Activated CD8-positive, alpha-beta memory T cell treated with anti-CD3 and anti-CD28 coated beads for 36 hours (primary cell): ENCODE measurements around the gene P3H3. TPM values are rescaled to one million over a fixed set of nuclear protein-coding genes. Genes with fewer than 3 reads are reported as not detected.

ENCODE experiments used
- CTCF ChIA-PET: fragments of 350-600 bp; sonication (Branson Sonifier 250); formaldehyde crosslinking; loops from one replicate; lab custom pipeline; 2021; ENCODE audit warnings: antibody characterized with exemption; lab: Charles Lee
- POLR2A ChIA-PET: fragments of 350-600 bp; sonication (Branson Sonifier 250); formaldehyde crosslinking; loops from one replicate; lab custom pipeline; 2021; ENCODE audit warnings: antibody characterized with exemption; lab: Charles Lee
- total RNA-seq, 2 experiments: library from RNA; stranded (reverse); gene quantifications; one replicate each; pipeline ENCODE4 v1.2.3, GENCODE V29; 2021

The P3H3 gene
- total RNA-seq = 1 to 10 TPM; 1.8 TPM

- POLR2A ChIA-PET = interaction anchor here (0.5 to 1.7 kb wide), 4 partner anchors 23 to 251 kb away, joined by 3 to 6 read pairs (median 4); partner anchors contain the start of genes CDCA3 and USP5
- CTCF ChIA-PET = interaction anchor here (0.9 to 9.6 kb wide), 7 partner anchors 20 to 74 kb away, joined by 3 to 91 read pairs (median 4); partner anchors contain the start of gene MLF2
These were observed at the start of gene P3H3 for GRCh38 chr12:6827982-6828780. Gene P3H3, plus strand, starts transcription at chr12:6828407. Its CDS starts 34 bp downstream, at chr12:6828441.

GRCh38 chr12:6778574-6779550, 49.3 kb upstream of the P3H3 start:
- CTCF ChIA-PET = interaction anchor here (0.7 to 11.7 kb wide), 5 partner anchors 12 to 54 kb away, joined by 3 to 85 read pairs (median 4); partner anchors contain the start of genes COPS7A, MLF2 and PTMS
- POLR2A ChIA-PET = interaction anchor here (0.7 to 1.9 kb wide), 4 partner anchors 12 to 94 kb away, joined by 4 to 9 read pairs (median 6); partner anchors contain the start of genes MLF2, PTMS and SPSB2

- ChIA-PET POLR2A (interaction anchor here (0.9 to 2.1 kb wide), 5 partner anchors 8 to 93 kb away, joined by 3 to 9 read pairs (median 5); partner anchors contain the start of genes LAG3, MLF2, P3H3 and SPSB2), CTCF (interaction anchor here (0.6 to 11.7 kb wide), 10 partner anchors 9 to 54 kb away, joined by 3 to 85 read pairs (median 6); partner anchors contain the start of genes CD4, MLF2, P3H3 and PTMS)
These were observed 48.3 kb upstream of the P3H3 start for GRCh38 chr12:6779708-6780432.

GRCh38 chr12:6780573-6780972, 47.6 kb upstream of the P3H3 start:
- ChIA-PET CTCF (interaction anchor here (0.6 to 2.5 kb wide), 11 partner anchors 9 to 66 kb away, joined by 3 to 26 read pairs (median 5); partner anchors contain the start of genes CD4, MLF2, P3H3 and PTMS), POLR2A (interaction anchor here (1.1 to 2.1 kb wide), 4 partner anchors 9 to 91 kb away, joined by 3 to 9 read pairs (median 6); partner anchors contain the start of genes LAG3, MLF2 and P3H3)

GRCh38 chr12:6782119-6782518, 46.1 kb upstream of the P3H3 start:
- POLR2A ChIA-PET = no interaction called here
- CTCF ChIA-PET = interaction anchor here (1.1 to 2.5 kb wide), 4 partner anchors 10 to 29 kb away, joined by 3 to 26 read pairs (median 10); partner anchors contain the start of genes LAG3, MLF2 and PTMS

GRCh38 chr12:6782850-6783566, 45.2 kb upstream of the P3H3 start:
- ChIA-PET CTCF (interaction anchor here (0.6 to 1.1 kb wide), 3 partner anchors 30 to 46 kb away, joined by 3 read pairs; partner anchors contain the start of gene MLF2), POLR2A (interaction anchor here (0.5 kb wide), 1 partner anchor 154 kb away, joined by 4 read pairs; no protein-coding TSS in a partner anchor)

GRCh38 chr12:6783828-6784227, 44.4 kb upstream of the P3H3 start:
- CTCF ChIA-PET = interaction anchor here (0.6 to 1.8 kb wide), 5 partner anchors 17 to 45 kb away, joined by 3 to 4 read pairs (median 4); partner anchors contain the start of gene MLF2
- POLR2A ChIA-PET = no interaction called here

GRCh38 chr12:6784296-6784695, 43.9 kb upstream of the P3H3 start:
- POLR2A ChIA-PET = interaction anchor here (0.8 kb wide), 1 partner anchor 37 kb away, joined by 3 read pairs; no protein-coding TSS in a partner anchor
- CTCF ChIA-PET = interaction anchor here (0.6 to 1.8 kb wide), 5 partner anchors 17 to 314 kb away, joined by 3 to 5 read pairs (median 4); partner anchors contain the start of genes MLF2 and VAMP1

GRCh38 chr12:6784761-6785160, 43.4 kb upstream of the P3H3 start:
- ChIA-PET CTCF (interaction anchor here (0.6 to 1.8 kb wide), 4 partner anchors 31 to 314 kb away, joined by 3 to 5 read pairs (median 4); partner anchors contain the start of genes MLF2 and VAMP1), POLR2A (interaction anchor here (0.8 kb wide), 1 partner anchor 36 kb away, joined by 3 read pairs; no protein-coding TSS in a partner anchor)

GRCh38 chr12:6786416-6787094, 41.7 kb upstream of the P3H3 start:
- POLR2A ChIA-PET = interaction anchor here (0.6 kb wide), 1 partner anchor 82 kb away, joined by 3 read pairs; no protein-coding TSS in a partner anchor
- CTCF ChIA-PET = interaction anchor here (0.9 to 1.1 kb wide), 2 partner anchors 12 to 20 kb away, joined by 3 to 4 read pairs; partner anchors contain the start of gene PTMS

GRCh38 chr12:6787309-6787708, 40.9 kb upstream of the P3H3 start:
- ChIA-PET POLR2A (no interaction called here), CTCF (interaction anchor here (0.9 kb wide), 1 partner anchor 21 kb away, joined by 4 read pairs; the partner anchor contains the start of gene PTMS)

- ChIA-PET POLR2A (no interaction called here), CTCF (interaction anchor here (1.2 to 1.6 kb wide), 5 partner anchors 7 to 102 kb away, joined by 3 to 10 read pairs (median 5); partner anchors contain the start of gene MLF2)
These were observed 39.0 kb upstream of the P3H3 start, which contains the start of gene CD4 for GRCh38 chr12:6788972-6789924. Gene CD4, plus strand, starts transcription at chr12:6789528. Its CDS starts 10,611 bp downstream, at chr12:6800139.

GRCh38 chr12:6790496-6791150, 37.6 kb upstream of the P3H3 start:
- CTCF ChIA-PET = no interaction called here
- POLR2A ChIA-PET = no interaction called here
